Gastroesophageal sphincter (tissue), 4 donors: ENCODE data around the gene CRIP3. TPM values are rescaled to one million over a fixed set of nuclear protein-coding genes. Genes with fewer than 3 reads are reported as not detected.

ENCODE experiments used
- ATAC-seq: fragments of 150-250 bp; one replicate; pipeline ENCODE4 v1.9.1; 2016; ENCODE audit warnings: mild to moderate bottlenecking, moderate library complexity
- H3K27ac ChIP-seq, 4 donors: fragments of 200-600 bp; sonication (generic) in 3 of 4; 1 replicate in 3 of 4; 2 replicates in 1 of 4; pipeline ENCODE4 v1.5.1; 2016 to 2019
- H3K27me3 ChIP-seq: fragments of 200-600 bp; sonication (generic); one replicate; pipeline ENCODE4 v1.5.1; 2019
- H3K36me3 ChIP-seq, 2 donors: fragments of 200-600 bp; sonication (generic); one replicate each; pipeline ENCODE4 v1.5.1; 2019; ENCODE audit warnings: control low read depth in 1 of 2
- H3K4me1 ChIP-seq, 3 donors: fragments of 200-600 bp; sonication (generic); 1 replicate in 2 of 3; 2 replicates in 1 of 3; pipeline ENCODE4 v1.5.1; 2016 to 2019; ENCODE audit warnings: control low read depth in 2 of 3
- H3K4me3 ChIP-seq, 2 donors: fragments of 200-600 bp; sonication (generic); one replicate each; pipeline ENCODE4 v1.5.1; 2019; ENCODE audit warnings: mild to moderate bottlenecking in 1 of 2, moderate library complexity in 1 of 2
- H3K9me3 ChIP-seq, 3 donors: fragments of 200-600 bp; sonication (generic); one replicate each; pipeline ENCODE4 v1.5.1; 2017 to 2019; ENCODE audit warnings: control low read depth in 2 of 3
- CTCF ChIP-seq, 4 experiments: fragments of 200-600 bp in 2 of 4; fragments of 450-650 bp in 2 of 4; sonication (generic) in 1 of 4; IDR thresholded peaks; one replicate each; pipeline ENCODE4 v1.5.1; 2017 to 2019; ENCODE audit warnings: antibody characterized with exemption in 4 of 4, mild to moderate bottlenecking in 2 of 4, moderate library complexity in 2 of 4
- EP300 ChIP-seq: sonication (generic); formaldehyde crosslinking; IDR thresholded peaks from one replicate; pipeline ENCODE4 v1.6.1; 2017; ENCODE audit warnings: antibody characterized with exemption, mild to moderate bottlenecking
- POLR2A ChIP-seq, 2 donors: fragments of 450-650 bp; IDR thresholded peaks; one replicate each; pipeline ENCODE4 v1.6.1; 2017; ENCODE audit warnings: antibody characterized with exemption in 2 of 2, mild to moderate bottlenecking in 2 of 2, moderate library complexity in 1 of 2
- POLR2AphosphoS5 ChIP-seq: sonication (generic); formaldehyde crosslinking; IDR thresholded peaks from one replicate; pipeline ENCODE4 v1.6.1; 2017; ENCODE audit warnings: antibody characterized with exemption
- WGBS, 2 donors: methylation state at CpG; one replicate each; pipeline ENCODE4 v1.1.5; 2018; ENCODE audit warnings: low coverage in 1 of 2; 5-methylcytosine and 5-hydroxymethylcytosine counted together
- total RNA-seq, 4 donors: library from RNA; depleted of rRNA; stranded (reverse); fragments of >200 nt; gene quantifications; one replicate each; pipeline ENCODE4 v1.1.0, GENCODE V29; 2016

Gene CRIP3
- total RNA-seq, 4 donors from 2014 or later: not detected

DNA sequence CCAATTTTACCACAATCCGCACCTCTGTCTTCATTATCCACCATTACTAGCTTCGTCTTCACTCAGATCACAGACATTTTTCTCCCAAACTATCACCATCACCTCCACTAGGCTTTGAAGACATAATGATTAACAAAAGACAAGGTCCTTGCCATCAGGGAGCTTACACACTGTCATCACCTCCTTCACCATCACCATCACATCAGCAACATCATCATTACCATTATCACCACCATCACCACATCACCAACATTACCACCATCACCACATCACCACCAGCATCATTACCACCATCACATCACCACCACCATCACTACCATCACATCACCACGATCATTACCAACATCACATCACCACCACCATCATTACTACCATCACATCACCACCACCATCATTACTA lies 14.9 kb downstream of the CRIP3 start:
- Histone ChIP-seq H3K4me3 (no peak overlapping the region), H3K27me3 (peaks cover 12% of the 10 kb centered on the region), H3K27ac (no peak overlapping the region), H3K9me3 (no peaks in the 10 kb centered on the region), H3K4me1 (no peaks in the 10 kb centered on the region), H3K36me3 (no peaks in the 10 kb centered on the region)
- ATAC-seq: no peak
- 93 to 97% methylated on average over 3 of the region's 3 CpGs for WGBS, 2 donors
- no peak for TF ChIP-seq POLR2A (IDR thresholded peaks at IDR 0.05)
- no peak for TF ChIP-seq EP300
- TF ChIP-seq POLR2AphosphoS5: no peak
- no peak for TF ChIP-seq CTCF (IDR thresholded peaks at IDR 0.05)

- no peak overlapping the region for H3K27ac ChIP-seq
- no peak for TF ChIP-seq POLR2A (IDR thresholded peaks at IDR 0.05)
- no peak for TF ChIP-seq CTCF (IDR thresholded peaks at IDR 0.05)
- no peak for TF ChIP-seq POLR2AphosphoS5
- no peak for TF ChIP-seq EP300
- H3K4me3 ChIP-seq: no peak overlapping the region
- H3K27me3 ChIP-seq: peaks cover 4% of the 10 kb centered on the region
- no peak for ATAC-seq
- no peaks in the 10 kb centered on the region for H3K4me1 ChIP-seq
- WGBS, 2 donors: 81% methylated on average over 5 of the region's 5 CpGs; no CpG with 5 or more reads in 1 of the 2 donors
- H3K9me3 ChIP-seq: no peaks in the 10 kb centered on the region
- H3K36me3 ChIP-seq: no peaks in the 10 kb centered on the region
These were observed 15.8 kb downstream of the CRIP3 start for GRCh38 chr6:43292763-43293318.

DNA sequence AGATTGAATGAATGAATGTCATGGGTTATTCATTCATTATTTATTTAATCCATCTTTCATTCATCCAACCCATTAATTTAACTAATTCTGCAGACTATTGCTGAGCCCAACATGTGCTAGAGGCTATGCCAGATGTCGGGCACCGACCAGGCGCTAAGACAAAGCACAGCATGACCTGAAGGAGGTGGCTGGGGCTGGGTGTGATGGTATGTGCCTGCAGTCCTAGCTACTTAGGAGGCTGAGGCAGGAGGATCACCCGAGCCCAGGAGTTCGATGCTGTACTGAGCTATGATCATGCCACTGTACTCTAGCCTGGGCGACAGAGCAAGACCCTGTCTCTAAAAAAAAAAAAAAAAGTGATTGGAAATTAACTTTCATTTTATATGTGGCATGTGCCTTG lies 16.3 kb downstream of the CRIP3 start:
- Histone ChIP-seq H3K36me3 (no peaks in the 10 kb centered on the region), H3K4me3 (no peak overlapping the region), H3K9me3 (no peaks in the 10 kb centered on the region), H3K27ac (no peak overlapping the region), H3K4me1 (no peaks in the 10 kb centered on the region), H3K27me3 (no peaks in the 10 kb centered on the region)
- 92% methylated on average over 2 of the region's 6 CpGs; no CpG with 5 or more reads in 1 of the 2 donors for WGBS, 2 donors
- ATAC-seq: no peak
- no peak for TF ChIP-seq EP300
- TF ChIP-seq POLR2AphosphoS5: no peak
- no peak for TF ChIP-seq CTCF (IDR thresholded peaks at IDR 0.05)
- TF ChIP-seq POLR2A (IDR thresholded peaks at IDR 0.05): no peak

DNA sequence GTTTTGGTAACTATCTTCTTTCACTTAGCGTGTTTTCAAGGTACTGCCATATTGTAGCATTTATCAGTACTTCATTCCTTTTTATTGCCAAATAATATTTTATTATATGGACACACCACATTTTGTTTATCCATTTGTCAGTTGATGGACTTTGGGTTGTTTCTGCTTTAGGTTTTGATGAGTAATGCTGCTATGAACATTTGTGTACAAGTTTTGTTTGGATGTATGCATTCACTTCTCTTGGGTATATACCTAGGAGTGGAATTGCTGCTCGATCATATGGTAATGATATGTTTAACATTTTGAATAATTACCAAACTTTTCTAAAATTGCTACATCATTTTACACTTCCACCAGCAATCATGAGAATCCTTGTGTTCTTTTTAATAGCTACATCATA lies 16.9 kb downstream of the CRIP3 start:
- H3K27ac ChIP-seq: no peak overlapping the region
- no peaks in the 10 kb centered on the region for H3K36me3 ChIP-seq
- no peaks in the 10 kb centered on the region for H3K9me3 ChIP-seq
- TF ChIP-seq POLR2A (IDR thresholded peaks at IDR 0.05): no peak
- TF ChIP-seq EP300: no peak
- TF ChIP-seq CTCF (IDR thresholded peaks at IDR 0.05): no peak
- no peak for TF ChIP-seq POLR2AphosphoS5
- peaks cover 3% of the 10 kb centered on the region for H3K27me3 ChIP-seq
- no peak overlapping the region for H3K4me3 ChIP-seq
- no peak for ATAC-seq
- 91 to 94% methylated on average over 2 of the region's 2 CpGs for WGBS, 2 donors
- H3K4me1 ChIP-seq: no peaks in the 10 kb centered on the region

DNA sequence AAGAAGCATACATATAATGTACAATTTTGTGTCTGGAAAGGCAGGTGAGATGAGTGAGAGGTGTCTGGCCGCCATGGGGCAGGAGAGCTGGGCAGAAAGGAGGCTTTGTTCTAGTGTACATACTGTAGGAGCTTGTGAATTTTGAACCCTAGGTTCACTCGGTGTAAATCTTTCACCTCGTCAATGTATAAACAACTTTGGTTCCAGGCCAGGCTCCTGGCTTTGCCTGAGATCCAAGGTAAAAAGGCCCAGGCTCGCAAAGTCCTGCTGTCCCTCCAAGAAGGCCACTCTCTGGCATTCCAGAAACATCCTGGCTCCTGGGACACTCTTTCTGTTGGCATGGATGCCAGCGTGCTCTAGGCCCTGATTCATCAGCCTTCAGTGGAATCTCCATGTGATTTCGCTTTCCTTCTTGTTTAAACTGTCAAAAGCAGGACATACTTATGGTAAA lies 17.7 kb downstream of the CRIP3 start:
- no peak for ATAC-seq
- TF ChIP-seq POLR2AphosphoS5 (no peak), EP300 (no peak), CTCF (IDR thresholded peaks at IDR 0.05) (no peak), POLR2A (IDR thresholded peaks at IDR 0.05) (no peak)
- no peak overlapping the region for H3K27ac ChIP-seq
- H3K9me3 ChIP-seq: no peaks in the 10 kb centered on the region
- peaks cover 11% of the 10 kb centered on the region for H3K27me3 ChIP-seq
- no peaks in the 10 kb centered on the region for H3K36me3 ChIP-seq
- no peak overlapping the region for H3K4me3 ChIP-seq
- WGBS, 2 donors: 56 to 100% methylated on average over 1 to 5 of the region's 6 CpGs
- H3K4me1 ChIP-seq: no peaks in the 10 kb centered on the region
